Epidermal melanocyte (primary cell): ENCODE data around the gene STYXL2.

Source experiments
- DNase-seq: peaks from one replicate; pipeline ENCODE4 v3.0.0; 2011; ENCODE audit warnings: low spot score; ENCODE audit not compliant: insufficient read length

Gene STYXL2

GRCh38 chr1:167093846-167094516 lies at the start of gene STYXL2:
Gene STYXL2, plus strand, starts transcription at chr1:167094075. Its CDS starts 775 bp downstream, at chr1:167094850.
- DNase-seq, result no peak

- DNase-seq, result no peak
Observed at GRCh38 chr1:167051907-167052306, 42.0 kb upstream of the STYXL2 start.

GRCh38 chr1:167052389-167052788 lies 41.5 kb upstream of the STYXL2 start:
- no peak for DNase-seq

- no peak for DNase-seq
Observed at GRCh38 chr1:167054531-167054930, 39.3 kb upstream of the STYXL2 start.

- no peak for DNase-seq
Observed at GRCh38 chr1:167054946-167055630, 38.8 kb upstream of the STYXL2 start.

- no peak for DNase-seq
Observed at GRCh38 chr1:167056529-167057231, 37.2 kb upstream of the STYXL2 start.

- no peak for DNase-seq
Observed at GRCh38 chr1:167057241-167057688, 36.6 kb upstream of the STYXL2 start.

- no peak for DNase-seq
Observed at GRCh38 chr1:167059045-167059808, 34.6 kb upstream of the STYXL2 start.

- DNase-seq, result no peak
Observed at GRCh38 chr1:167059809-167060107, 34.1 kb upstream of the STYXL2 start.

- DNase-seq, result no peak
Observed at GRCh38 chr1:167060141-167061072, 33.5 kb upstream of the STYXL2 start.

GRCh38 chr1:167061073-167061464 lies 32.8 kb upstream of the STYXL2 start:
- no peak for DNase-seq

GRCh38 chr1:167064621-167065020 lies 29.3 kb upstream of the STYXL2 start:
- no peak for DNase-seq

GRCh38 chr1:167065471-167065870 lies 28.4 kb upstream of the STYXL2 start:
- no peak for DNase-seq

GRCh38 chr1:167066333-167067122 lies 27.3 kb upstream of the STYXL2 start:
- DNase-seq, result peak; percentile 79

- DNase-seq, result no peak
Observed at GRCh38 chr1:167067904-167068303, 26.0 kb upstream of the STYXL2 start.

- no peak for DNase-seq
Observed at GRCh38 chr1:167068761-167069160, 25.1 kb upstream of the STYXL2 start.

GRCh38 chr1:167071286-167071685 lies 22.6 kb upstream of the STYXL2 start:
- DNase-seq, result no peak

GRCh38 chr1:167076136-167076710 lies 17.7 kb upstream of the STYXL2 start:
- no peak for DNase-seq

GRCh38 chr1:167077128-167077867 lies 16.6 kb upstream of the STYXL2 start:
- no peak for DNase-seq
